Ramos (cell line): Measurements from ENCODE around the gene CCDC60.

Experiments
- in situ Hi-C: fragments of 300-500 bp; cut with MboI; formaldehyde crosslinking; loops from one replicate; pipeline ENCODE4 v1.14.3; 2022; ENCODE audit warnings: low sequenced_read_pairs; ENCODE audit not compliant: unreplicated experiment

CCDC60 gene, protein sequence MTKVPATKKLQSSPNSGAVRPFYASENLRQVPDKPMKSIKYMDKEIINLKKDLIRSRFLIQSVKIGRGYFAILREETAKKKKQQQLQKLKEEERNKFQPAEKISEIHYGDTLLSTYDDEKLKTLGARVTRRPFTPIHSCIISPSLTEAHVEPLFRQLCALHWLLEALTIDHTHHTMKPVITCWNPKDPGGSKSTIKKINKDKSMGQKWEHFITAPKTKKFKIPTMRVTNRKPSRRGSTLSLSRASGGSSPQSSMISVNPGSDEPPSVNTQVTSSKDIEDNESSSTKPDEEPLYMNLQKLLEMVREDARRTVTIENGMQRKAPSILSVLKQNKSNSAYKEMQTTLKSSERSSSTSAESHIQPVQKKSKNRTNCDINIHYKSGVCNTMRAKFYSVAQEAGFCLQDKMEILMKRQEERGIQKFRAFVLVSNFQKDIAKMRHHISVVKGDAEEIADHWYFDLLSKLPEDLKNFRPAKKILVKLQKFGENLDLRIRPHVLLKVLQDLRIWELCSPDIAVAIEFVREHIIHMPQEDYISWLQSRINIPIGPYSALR

DNA sequence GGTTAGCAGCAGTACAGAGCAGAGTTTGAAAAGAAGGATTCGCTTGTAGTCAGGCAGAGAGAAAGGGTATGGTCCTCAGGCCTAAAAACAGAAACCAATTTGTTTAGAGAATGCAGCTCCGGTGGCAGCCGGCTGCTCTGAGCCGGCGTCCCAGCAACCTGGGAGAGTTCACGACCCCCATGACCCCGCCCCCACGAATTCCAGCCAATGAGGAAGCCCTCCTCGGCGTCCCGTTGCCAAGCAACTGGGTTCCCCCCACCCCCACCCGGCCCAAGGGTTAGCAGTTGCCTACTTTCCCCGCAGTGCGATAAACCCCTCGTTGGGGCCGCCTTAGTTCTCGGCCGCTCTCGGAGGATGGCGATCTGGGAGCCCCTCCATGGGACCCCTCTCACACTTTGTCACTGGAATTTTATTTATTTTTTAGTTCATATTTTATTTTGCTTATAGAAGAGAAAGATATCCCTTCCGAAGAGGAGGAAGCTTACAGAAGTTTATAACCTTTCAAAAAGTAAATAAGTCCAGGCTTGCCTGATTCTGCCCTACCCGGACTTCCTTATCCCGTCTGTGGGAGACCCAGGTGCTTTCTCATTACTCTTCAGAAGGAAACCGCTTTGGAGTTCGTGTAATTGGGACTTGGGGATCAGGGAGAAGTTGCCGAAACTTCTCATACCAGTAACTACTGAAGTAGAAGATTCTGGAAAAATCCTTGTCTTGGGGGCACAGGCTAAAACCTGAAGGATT lies at the start of gene CCDC60:
Gene CCDC60, plus strand, starts transcription at position 300 of the 741 bp plus-strand sequence. CDS start 448 bp downstream, outside the sequence.
- in situ Hi-C loops, result no loop called here

DNA sequence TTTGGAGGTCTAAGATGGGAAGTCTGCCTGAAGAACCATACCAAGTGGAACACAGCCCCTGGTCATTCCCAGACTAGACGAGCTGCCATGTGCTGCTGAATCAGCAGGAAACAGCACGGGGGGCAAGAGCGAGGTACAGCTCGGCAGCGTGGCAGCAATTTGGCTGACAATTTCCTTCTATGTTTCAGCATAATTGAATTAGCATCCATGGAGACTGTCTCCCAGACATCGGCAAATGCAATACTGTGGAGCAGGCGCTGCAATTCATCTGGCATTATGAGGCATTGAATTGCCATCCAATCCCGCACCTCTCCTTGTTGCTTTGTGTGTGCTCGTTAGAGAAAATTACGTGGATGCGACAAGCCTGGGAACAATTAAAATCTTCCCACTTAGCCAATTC lies 46.0 kb upstream of the CCDC60 start:
- in situ Hi-C loops, result no loop called here

DNA sequence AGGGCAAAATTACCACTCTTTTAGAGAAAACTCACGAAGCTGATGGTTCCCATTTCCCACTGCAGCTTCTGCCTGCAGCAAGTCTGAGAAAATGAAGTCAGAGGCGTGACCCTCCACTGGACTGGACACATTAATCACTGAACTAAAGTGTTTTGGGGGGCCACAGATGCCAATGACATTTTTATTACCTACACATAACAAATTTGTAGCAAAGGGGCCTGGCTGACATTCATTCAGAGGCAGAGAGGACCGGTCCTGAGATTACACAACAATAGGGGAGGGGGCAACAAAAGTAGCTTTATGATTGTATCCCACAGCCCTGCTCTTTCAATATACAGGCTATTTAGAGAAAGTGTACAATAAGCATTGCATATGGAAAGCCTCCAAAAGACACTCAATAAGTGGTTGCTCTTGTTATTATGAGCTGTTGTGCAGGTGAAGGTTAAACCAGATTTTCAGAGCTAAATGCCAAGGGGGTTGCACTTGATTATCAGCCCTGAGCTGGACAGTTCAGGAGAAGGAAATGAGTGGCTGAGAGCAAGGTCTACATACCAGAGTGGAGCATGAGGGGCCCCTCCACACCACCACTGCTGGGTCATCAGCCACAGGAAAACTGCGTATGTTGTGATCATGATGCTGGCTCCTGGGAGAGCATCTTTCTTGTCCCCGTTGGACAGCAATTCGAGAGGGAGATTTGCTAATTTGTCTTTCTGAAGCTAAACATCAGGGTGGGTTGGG lies 41.5 kb upstream of the CCDC60 start:
- in situ Hi-C loops, result no loop called here

DNA sequence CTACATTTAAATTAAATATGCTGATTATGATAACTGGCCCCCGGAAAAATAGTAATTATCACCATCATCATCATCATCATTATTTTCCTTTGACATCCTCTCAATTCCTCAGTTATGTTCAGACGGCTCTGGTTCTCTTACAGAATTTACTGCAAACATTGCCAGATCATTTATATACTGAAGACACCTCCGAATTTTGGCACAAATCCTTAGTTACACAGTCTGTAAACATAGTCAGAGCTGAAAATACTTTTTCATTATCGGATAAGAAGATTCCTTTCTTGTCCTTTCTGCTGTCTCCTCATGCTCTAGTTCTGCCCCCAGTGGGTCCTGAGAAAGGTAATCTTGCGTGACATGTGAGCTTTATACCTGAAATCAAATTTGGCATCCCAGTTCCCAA lies 40.3 kb upstream of the CCDC60 start:
- in situ Hi-C loops, result no loop called here

DNA sequence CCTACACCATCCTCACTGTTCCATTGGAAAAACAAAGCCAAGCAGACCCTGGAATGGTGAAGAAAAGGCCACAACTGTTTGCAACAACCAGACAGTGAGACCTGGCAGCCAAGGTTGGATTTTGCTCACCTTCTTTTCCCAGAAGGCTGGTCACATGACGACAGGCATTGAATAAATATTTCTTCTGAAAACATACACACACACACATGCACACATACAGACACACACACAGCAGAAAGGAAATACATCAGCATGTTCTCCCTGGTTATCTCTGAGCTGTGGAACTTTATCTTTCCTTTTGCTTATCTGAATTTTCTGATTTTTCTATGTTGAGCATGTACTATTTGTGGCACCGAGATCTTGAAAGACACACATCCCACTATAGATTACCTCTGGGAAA lies 38.0 kb upstream of the CCDC60 start:
- in situ Hi-C loops, result no loop called here

DNA sequence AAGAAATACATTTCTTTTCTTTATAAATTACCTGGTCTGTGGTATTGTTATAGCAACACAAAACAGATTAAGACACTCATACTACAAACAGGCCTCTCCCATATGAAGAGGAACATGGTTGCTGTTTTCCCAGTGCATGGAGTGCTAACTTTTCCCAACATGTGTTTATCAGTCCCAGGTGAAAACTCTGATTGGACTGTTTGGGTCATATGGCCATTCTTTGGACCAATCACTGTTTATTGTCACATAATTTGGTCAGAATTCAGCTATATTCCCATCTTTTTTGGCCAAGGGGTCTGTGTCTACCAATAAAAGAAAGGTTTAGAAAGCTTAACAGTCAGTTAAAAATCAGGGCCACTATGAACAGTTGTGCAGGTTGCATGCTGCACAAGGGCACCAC lies 35.4 kb upstream of the CCDC60 start:
- in situ Hi-C loops, result no loop called here

DNA sequence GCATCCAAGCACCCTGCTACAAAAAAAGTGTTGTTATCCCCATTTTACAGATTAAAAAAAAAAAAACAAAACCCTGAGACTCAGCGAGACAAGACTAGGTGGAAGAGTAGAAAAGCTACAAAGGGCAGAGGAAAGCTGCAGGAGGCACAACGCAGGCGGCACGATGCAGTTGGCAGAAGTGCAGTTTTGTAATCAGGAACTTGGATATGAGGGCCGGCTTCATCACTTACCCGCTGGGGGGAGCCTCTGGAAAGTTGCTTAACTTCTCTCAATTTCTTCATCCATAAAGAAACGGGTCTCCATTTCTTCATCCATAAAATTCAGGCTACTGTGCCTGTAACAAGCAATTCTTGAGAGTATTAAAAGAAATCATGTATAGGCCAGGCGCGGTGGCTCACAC lies 33.1 kb upstream of the CCDC60 start:
- in situ Hi-C loops, result no loop called here

DNA sequence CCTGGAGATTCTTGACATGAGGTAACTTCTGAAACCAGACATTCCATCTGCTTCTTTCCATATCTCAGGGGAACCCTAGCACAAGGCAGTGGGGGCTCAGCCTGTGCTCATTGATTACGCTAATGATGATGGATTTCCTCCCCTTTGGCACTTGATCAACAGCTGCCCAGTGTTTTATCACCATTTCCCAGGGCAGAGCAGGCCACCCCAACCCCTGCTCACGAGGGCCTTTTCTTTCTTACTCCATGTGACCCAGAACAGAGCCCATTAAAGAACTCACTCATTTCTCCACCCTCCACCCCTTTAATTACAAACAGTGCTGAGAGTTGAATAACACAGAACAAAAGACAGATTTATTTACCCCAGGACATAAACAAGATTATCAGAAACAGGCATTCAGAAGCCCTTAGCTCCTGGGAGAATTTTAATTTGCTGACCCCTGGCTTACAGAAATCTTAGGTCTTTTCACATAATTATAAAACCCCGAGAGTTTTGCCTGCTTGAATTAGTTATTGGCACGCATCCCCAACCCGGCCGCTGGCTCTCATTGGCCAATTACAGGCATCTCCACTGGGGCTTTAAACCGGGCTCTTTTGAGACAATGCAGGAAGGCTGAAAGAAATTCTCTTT lies 32.0 kb upstream of the CCDC60 start:
- in situ Hi-C loops, result no loop called here

DNA sequence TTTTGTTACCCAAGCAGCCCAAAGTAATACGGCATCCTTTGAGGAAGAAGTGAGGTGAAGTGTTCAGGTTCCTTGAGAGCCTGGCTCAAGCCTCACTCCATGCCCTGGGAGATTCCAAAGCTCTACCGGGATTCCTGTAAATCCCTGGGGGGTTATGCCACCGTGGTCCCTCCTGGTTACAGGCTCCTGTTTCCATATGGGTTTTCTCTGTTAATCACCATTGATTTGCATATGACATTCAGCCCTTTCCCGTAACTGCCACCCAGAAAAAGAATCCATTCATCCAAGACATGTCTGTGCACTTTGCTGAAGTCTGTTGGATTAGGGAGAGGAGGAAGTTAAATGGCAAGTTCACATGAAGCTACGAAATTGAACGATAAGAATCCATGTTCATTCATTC lies 27.9 kb upstream of the CCDC60 start:
- in situ Hi-C loops, result no loop called here

DNA sequence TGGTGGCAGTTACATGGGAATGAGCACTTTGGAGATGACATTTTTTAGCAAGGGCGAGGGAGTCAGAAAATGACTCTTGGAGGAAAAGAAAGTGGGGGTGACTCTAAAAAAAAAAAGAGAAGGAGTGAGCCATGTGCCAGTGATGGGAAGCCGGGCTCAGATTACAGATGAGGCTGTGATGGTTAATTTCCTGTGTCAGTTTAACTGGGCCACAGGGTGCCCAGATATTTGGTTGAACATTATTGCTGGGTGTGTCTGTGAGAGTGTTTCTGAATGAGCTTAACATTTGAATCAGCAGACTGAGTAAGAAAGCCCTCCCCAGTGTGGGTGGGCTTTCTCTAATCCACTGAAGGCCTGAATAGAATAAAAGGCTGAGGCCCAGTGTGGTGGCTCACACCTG lies 26.8 kb upstream of the CCDC60 start:
- in situ Hi-C loops, result no loop called here

DNA sequence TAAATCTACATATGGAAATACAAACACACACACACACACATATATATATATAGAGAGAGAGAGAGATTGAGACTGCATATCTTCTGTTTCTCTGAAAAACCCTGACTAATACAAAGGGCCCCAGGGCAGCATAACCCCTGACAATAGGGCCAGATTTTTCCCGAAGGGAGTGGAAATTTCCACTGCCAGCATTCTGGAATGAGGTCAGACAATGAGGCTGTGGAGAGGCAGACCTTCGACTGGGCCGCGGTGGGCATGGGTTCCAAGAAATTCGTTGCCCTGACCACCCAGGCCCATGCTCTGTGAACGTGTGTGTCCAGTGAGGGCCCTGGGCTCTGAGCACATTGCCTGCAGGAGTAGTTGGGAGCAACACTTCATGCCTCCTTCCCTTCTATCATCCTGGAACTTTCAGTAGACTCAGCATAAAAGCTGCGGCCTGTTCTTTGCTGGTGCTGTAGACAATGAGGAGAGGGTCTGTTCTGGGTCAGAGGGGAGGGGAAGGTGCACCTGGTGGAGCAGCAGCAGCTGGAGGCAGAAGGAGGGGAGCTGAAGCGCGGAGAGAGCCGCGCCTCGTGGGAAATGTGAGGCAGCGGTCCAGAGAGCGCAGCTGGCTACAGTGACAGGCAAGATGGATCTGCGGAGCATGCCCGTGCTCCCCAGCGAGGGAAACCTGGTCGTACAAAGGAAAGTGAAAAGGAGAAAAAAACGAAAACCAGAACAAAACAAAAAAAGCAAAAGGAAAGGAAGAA lies 25.6 kb upstream of the CCDC60 start:
- in situ Hi-C loops, result no loop called here

DNA sequence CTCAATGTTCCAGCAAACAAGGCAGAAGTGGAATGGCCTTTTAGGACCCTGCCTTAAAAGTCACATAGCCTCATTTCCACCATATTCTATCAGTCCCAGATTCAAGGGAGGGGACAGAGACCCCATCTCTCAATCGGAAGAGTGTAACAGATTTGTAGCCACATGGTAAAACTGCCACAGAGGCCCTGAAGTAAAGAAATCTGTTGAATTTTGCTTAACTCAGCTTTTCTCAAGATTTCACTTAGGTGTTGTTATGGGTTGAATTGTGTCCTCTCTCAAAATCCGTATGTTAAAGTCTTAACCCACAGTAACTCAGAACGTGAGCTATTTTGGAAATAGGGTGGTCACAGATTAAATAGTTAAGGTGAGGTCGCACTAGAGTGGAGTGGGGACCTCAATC lies 22.7 kb upstream of the CCDC60 start:
- in situ Hi-C loops, result no loop called here

DNA sequence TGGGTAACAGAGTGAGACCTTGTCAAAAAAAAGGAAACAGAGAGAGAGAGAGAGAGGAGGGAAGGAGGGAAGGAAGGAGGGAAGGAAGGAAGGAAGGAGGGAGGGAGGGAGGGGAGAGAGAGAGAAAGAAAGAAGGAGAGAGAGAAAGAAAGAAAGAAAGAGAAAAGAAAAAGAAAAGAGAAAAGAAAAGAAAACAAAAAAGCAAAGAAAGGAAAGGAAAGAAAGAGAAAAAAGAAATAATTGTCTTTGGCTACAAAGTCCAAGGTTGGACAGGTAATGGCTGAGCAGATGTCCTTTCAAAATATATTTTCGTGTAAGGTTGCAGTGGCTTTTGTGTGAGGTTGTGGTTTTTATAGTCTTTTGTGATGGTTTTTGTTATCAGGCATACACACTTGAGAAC lies 21.6 kb upstream of the CCDC60 start:
- in situ Hi-C loops, result no loop called here

DNA sequence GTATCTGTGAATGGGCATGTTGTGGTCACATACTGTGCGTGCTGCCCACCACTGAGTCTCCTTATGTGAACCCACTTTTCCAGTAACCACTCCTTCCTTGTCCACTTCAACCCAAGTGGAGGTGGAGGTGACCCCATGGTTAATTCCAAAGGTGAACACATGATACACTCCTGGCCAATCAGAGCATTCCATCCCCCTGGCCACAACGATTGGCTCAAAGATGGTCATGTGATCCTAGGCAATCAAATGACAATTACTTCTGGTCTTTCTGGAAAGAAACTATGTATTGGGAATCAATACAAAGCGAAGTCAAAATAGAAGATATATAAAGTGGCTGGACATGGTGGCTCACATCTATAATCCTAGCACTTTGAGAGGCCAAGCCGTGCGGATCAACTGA lies 20.2 kb upstream of the CCDC60 start:
- in situ Hi-C loops, result no loop called here

DNA sequence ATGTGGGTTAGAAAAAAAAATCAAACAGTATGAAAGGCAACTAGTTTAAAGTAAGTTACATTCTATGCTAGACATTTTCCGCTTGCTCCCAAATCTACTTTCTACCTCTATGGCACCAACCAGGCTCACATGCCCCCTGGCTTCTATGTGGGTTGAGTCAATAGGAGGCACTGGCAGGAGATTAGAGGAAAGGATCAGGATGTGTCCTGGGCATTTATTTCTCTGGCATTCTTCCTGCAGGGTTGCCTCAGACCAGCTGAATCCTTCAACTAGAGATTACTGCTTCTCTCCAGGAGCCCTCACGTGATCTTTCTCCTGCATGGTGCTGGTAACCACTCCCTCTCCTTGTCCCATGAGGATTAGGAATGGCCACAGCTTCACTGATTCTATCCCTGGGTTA lies 14.9 kb upstream of the CCDC60 start:
- in situ Hi-C loops, result no loop called here

DNA sequence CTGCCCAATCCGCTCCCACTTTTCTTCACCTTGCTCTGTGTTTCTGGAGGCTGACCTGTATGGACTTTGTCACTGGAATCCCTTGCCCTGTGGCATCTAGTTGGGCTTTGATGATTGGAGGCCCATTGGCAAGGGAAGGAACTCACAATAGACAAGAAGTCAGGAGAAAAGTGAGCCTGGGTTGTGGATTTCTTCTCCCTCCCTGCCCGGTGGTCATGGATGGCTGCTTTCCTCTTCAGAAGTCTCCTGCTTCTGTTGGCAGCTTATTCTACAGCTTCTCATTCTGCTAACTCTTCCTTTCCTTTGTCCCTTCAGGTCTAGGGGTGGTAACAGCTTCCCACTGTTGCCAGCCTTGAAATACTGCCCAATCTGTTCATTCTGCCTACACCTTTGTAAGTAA lies 13.9 kb upstream of the CCDC60 start:
- in situ Hi-C loops, result no loop called here

DNA sequence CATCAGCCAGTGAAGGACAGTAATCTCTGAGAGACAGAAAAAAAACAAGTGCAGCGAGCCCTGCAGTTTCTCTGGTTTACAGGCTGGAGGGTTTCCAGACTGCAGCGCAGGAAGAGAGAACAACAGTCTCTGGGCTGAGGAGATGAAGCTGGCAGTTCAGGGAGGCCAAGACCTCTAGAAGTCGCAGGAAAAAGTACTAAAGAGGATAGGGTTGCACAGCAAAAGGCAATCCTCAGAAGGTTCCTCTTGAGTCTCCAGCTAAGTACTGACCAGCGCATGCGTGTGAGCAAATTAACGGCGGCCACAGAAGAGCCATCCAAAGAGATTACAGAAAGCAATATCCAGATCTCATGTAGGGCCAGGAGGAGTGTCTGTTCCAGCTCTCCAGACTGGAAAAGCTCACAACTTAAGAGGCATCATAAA lies 12.2 kb upstream of the CCDC60 start:
- in situ Hi-C loops, result no loop called here

DNA sequence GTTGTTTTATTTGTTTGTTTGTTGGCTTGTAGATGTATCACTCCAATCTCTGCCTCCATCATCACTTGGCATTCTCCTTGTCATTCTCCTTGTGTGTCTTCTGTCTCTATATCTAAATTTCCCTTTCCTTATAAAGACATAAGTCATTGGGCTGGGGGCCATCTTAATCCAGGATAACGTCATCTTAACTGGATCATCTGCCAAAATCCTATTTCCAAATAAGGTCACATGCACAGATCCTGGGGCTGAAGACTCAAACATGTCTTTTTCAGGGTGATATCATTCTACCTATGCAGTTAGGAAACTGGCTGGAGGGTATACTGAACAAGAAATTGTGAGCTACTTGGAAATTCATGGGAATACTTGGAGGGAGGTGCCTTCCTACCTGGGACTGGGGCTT lies 8.7 kb upstream of the CCDC60 start:
- in situ Hi-C loops, result no loop called here

DNA sequence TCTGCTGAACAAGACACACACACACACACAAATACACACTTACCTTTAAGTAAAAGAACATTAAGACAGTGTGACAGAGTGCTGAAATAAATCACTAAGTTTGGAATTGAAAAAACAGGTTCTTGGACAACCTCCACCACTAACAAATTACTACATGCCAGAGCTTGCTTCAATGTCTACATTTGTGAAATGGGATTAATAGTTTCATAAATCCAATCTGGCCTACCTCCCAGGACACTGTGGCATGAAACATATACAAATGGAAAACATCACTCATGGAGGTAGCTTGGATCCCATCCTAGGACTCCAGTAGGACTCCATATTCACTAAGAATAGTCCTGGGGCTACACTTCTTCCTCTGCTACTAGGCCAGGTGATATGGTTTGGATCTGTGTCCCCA lies 8.2 kb upstream of the CCDC60 start:
- in situ Hi-C loops, result no loop called here

DNA sequence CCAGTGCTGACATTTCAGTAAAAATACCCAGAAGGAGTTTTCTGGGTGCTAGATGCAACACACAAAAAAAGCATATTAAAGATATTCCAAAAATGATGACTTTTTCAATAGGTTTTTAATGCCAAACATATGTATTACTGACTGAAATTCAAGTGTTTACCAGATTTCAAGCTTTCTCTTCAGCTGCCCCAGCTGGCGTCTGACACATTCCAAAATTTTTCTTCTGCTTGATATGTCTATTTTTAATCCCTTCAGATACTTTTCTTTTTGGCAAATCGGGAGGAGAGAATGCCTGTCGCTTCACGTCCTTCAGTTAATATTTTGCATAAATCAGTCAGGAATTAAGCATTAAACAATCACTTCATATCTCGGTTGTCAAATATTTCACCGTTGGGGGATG lies 7.1 kb upstream of the CCDC60 start:
- in situ Hi-C loops, result no loop called here
